GM19035 (cell line): ENCODE data around the gene POU2F1.
"Not testable (repeated sequence)": the region's sequence is repeated elsewhere in the genome, so short reads cannot be mapped to it uniquely, and the experiment has no call there.

ENCODE experiments used
- ATAC-seq: cut with Tn5 transposase; IDR thresholded peaks from one replicate; pipeline ENCODE4 v1.9.1; 2021; ENCODE audit not compliant: unreplicated experiment

Gene POU2F1

GRCh38 chr1:167305706-167306277 is 85.1 kb downstream of the POU2F1 start:
- no peak for ATAC-seq

GRCh38 chr1:167310732-167311131 is 90.0 kb downstream of the POU2F1 start:
- ATAC-seq = no peak

GRCh38 chr1:167312871-167313270 is 92.2 kb downstream of the POU2F1 start:
- ATAC-seq = no peak

DNA sequence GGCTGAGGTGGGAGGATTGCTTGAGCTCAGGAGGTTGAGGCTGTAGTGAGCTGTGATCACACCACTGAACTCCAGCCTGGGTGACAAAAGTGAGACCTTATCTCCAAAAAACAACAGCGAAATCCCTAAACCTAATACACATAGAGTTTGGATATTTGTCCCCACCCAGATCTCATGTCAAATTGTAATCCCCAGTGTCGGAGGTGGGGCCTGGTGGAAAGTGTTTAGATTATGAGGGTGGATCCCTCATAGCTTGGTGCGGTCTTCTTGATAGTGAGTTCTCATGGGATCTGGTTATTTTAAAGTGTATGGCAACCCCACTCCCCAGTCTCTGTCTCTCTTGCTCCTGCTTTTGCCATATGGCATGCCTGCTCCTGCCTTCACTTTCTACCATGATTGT is 94.0 kb downstream of the POU2F1 start:
- no peak for ATAC-seq

DNA sequence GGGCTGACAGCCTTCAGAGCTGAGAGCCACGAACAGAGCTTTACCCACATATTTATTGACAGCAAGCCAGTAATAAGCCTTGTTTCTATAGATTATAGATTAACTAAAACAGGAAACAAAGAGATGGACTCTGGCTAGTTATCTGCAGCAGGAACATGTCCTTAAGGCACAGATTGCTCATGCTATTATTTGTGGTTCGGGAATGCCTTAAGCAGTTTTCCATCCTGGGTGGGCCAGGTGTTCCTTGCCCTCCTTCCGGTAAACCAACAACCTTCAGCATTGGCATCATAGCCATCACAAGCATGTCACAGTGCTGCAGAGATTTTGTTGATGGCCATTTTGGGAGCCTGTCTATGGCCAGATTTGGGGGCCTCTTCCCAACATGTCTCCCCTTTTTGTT is 96.8 kb downstream of the POU2F1 start:
- no peak for ATAC-seq

GRCh38 chr1:167319206-167319605 is 98.5 kb downstream of the POU2F1 start:
- ATAC-seq = not testable (repeated sequence)

- ATAC-seq = no peak
Observed at GRCh38 chr1:167322483-167322882, 101.8 kb downstream of the POU2F1 start.

- no peak for ATAC-seq
Observed at GRCh38 chr1:167325151-167325550, 104.5 kb downstream of the POU2F1 start.

DNA sequence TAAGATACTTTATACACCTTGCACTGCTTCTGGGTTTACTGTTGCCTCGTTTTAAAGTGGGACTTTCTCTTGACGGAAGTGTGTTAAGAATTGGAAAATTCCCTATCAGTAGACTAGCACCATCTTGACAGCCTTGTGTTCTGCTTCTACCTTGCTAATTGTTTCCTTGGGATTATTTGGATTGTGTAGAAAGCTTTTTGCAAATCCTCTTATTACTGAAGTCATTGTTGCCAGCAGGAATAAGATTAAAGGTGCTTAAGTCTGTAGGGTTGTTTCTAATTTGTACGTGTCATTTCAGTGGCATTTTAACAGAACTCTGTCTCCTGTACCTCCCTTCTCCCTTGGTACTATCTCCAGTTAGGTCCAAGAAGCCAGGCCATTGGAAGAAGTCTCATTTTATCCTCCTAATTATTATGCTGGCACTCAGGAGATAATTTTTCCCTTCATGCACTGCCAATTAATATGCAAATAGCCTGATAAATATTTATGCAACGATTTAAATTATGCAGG is 107.7 kb downstream of the POU2F1 start:
- no peak for ATAC-seq

GRCh38 chr1:167328816-167329483 is 108.3 kb downstream of the POU2F1 start:
- ATAC-seq = peak; percentile 76

GRCh38 chr1:167330601-167331293 is 110.1 kb downstream of the POU2F1 start:
- peak; percentile 39 for ATAC-seq

DNA sequence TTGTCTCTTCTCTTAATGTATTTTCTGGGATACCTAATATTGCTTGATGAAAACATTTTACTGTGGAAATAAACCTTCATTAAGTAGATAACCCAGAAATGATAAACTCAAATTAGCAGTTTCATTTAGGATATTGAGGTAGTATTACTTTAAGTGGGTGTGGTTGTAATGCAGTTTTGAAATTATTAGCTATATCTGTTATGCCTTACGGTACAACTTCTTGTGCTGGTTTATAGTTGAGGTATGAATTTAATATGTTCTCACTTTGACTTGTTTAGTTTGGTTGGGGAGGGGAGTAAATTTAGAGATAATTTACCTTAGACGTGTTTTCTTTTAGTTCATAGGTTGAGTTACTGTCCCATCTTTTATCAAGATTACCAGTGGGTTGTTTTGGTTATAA is 111.0 kb downstream of the POU2F1 start:
- no peak for ATAC-seq

- ATAC-seq = no peak
Observed at GRCh38 chr1:167332503-167332902, 111.8 kb downstream of the POU2F1 start.

DNA sequence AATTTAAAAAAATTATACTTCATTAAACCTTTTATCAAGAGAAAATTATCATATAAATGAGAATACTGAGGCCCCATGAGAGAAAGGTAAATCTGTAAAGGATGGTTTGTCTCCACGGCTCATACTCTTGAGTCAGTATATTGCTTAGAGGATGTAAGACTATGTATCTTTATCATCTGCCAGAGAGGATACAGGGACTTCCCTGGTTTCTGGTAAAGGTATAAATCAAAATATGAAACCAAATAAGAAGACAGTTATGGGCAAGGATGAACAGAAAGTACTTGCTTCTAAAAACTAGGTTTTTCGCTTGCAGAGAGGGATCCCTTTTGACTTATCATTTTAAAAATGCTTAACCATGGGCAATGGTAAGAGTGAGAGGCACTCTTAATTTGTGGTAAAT is 112.4 kb downstream of the POU2F1 start:
- no peak for ATAC-seq

- ATAC-seq = no peak
Observed at GRCh38 chr1:167333703-167334102, 113.0 kb downstream of the POU2F1 start.

DNA sequence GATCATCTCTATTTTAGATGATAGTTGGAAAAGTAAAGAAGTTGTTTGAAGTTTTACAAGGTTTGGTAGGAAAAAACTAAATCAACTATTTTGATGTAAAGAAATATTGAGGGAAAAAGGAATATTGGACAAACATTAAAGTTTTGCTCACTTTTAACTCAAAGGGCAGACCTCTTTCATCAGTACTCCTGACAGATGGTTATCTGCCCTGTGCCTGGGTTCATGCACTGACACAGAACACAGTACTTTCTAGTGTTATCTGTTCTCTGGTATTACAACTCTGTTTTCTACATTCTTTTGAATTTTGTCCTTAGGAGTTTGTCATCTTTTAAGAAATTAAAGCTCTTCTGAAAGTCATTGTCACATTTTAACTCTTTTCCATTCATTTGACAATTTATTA is 118.7 kb downstream of the POU2F1 start:
- ATAC-seq = no peak

GRCh38 chr1:167342846-167343245 is 122.2 kb downstream of the POU2F1 start:
- ATAC-seq = no peak

GRCh38 chr1:167344112-167344511 is 123.4 kb downstream of the POU2F1 start:
- no peak for ATAC-seq

DNA sequence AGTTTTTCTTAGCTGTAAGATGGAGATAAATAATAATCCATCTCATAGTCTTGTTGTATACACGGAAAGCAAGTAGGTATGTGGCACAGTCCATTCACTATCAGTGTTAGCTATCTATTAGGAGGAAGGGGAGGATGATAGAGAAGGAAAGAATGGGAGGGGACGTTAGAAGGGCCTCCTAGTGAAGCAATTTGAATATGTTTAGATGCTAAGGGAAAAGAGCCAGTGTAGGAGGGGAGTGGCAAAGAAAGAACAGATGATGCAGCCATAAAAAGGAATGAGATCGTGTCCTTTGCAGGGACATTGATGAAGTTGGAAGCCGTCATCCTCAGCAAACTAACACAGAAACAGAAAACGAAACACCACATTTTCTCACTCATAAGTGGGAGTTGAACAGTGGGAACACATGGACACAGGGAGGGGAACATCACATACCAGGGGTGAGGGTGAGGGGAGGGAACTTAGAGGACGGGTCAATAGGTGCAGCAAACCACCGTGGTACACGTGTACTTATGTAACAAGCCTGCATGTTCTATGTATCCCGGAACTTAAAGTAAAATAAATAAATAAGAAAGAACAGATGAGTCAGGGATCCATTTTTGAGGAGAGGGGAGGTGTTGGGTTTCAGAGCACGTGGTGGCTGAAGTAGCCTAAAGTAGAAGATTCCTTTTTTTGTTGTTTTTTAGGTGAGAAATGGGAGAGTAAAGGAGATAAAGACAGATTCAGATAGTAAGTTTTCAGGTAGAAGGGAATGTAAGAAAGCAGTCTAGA is 124.1 kb downstream of the POU2F1 start:
- no peak for ATAC-seq

GRCh38 chr1:167345386-167345733 is 124.7 kb downstream of the POU2F1 start:
- no peak for ATAC-seq

DNA sequence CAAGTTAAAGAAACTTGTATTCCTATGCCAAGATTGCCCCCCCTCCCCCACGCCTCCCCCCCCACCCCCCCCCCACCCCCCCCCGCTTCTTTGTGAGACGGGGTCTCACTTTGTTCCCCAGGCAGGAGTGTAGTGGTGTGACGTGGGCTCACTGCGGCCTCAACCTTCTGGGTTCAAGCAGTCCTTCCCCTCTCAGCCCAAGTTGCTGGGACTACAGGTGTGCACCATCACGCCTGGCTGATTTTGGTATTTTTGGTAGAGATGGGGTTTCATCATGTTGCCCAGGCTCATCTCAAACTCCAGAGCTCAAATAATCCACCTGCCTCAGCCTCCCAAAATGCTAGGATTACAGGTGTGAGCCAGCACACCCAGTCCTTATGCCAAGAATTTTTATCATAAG is 136.6 kb downstream of the POU2F1 start:
- ATAC-seq = no peak

GRCh38 chr1:167359295-167359694 is 138.6 kb downstream of the POU2F1 start:
- no peak for ATAC-seq
